K562 (cell line): ENCODE measurements around the gene ZBTB39. TPM values are rescaled to one million over a fixed set of nuclear protein-coding genes. Genes with fewer than 3 reads are reported as not detected.

Experiments
- BCLAF1 ChIP-seq, 2 experiments: fragments of 450-650 bp in 1 of 2; IDR thresholded peaks; 2 replicates each; pipeline ENCODE4 v1.6.1; 2011 to 2017; ENCODE audit warnings: low read depth in 2 of 2, antibody characterized with exemption in 1 of 2, borderline replicate concordance in 1 of 2, low read length in 1 of 2, mild to moderate bottlenecking in 1 of 2, mixed read lengths in 1 of 2; ENCODE audit not compliant: control insufficient read depth in 1 of 2
- HNRNPUL1 ChIP-seq: fragments of 200-400 bp; formaldehyde crosslinking; IDR thresholded peaks from 2 replicates; pipeline ENCODE4 v1.6.1; 2017; ENCODE audit warnings: low read length
- JUND ChIP-seq, 2 experiments: IDR thresholded peaks; 2 replicates in 1 of 2; 3 replicates in 1 of 2; pipeline ENCODE4 v1.6.1; 2011; ENCODE audit warnings: borderline replicate concordance in 2 of 2, low read depth in 2 of 2, low read length in 2 of 2, improper control_type of control experiment in 1 of 2, missing biosample characterization in 1 of 2, missing genetic modification characterization in 1 of 2, missing genetic modification reagents in 1 of 2
- KHSRP ChIP-seq: fragments of 450-650 bp; IDR thresholded peaks from 2 replicates; pipeline ENCODE4 v1.6.1; 2017
- MEF2D ChIP-seq: conservative IDR thresholded peaks from 2 replicates; pipeline ENCODE4 v1.6.1; 2016; ENCODE audit warnings: low read depth, missing genetic modification characterization, missing compliant biosample characterization
- MTF1 ChIP-seq: fragments of 250-450 bp; sonication (Bioruptor Pico); IDR thresholded peaks from 2 replicates; pipeline ENCODE4 v1.9.0; 2021; ENCODE audit warnings: moderate library complexity, mild to moderate bottlenecking, inconsistent platforms, borderline replicate concordance
- NKRF ChIP-seq: fragments of 450-650 bp; IDR thresholded peaks from 2 replicates; pipeline ENCODE4 v1.6.1; 2016; ENCODE audit warnings: borderline replicate concordance
- PURB ChIP-seq: sonication (generic); formaldehyde crosslinking; IDR thresholded peaks from 2 replicates; pipeline ENCODE4 v1.9.0; 2021; ENCODE audit warnings: low read depth, mild to moderate bottlenecking, missing genetic modification reagents
- RBM14 ChIP-seq: fragments of 200-400 bp; formaldehyde crosslinking; IDR thresholded peaks from 2 replicates; pipeline ENCODE4 v1.6.1; 2018; ENCODE audit warnings: low read depth, mild to moderate bottlenecking, low read length, moderate library complexity, borderline replicate concordance; ENCODE audit not compliant: insufficient read depth
- RBM17 ChIP-seq: fragments of 200-400 bp; formaldehyde crosslinking; IDR thresholded peaks from 2 replicates; pipeline ENCODE4 v1.6.1; 2017; ENCODE audit warnings: low read depth, mild to moderate bottlenecking, low read length, borderline replicate concordance
- ZNF143 ChIP-seq: sonication (generic); formaldehyde crosslinking; IDR thresholded peaks from 2 replicates; pipeline ENCODE4 v1.9.0; 2022; ENCODE audit warnings: mild to moderate bottlenecking, missing genetic modification reagents
- ZNF217 ChIP-seq: sonication (generic); formaldehyde crosslinking; IDR thresholded peaks from 2 replicates; pipeline ENCODE4 v1.8.0; 2022; ENCODE audit warnings: mild to moderate bottlenecking, missing genetic modification reagents
- ZNF586 ChIP-seq: fragments of 450-650 bp; formaldehyde crosslinking; conservative IDR thresholded peaks from 2 replicates; pipeline ENCODE4 v1.4.0; 2020; ENCODE audit warnings: mild to moderate bottlenecking, moderate library complexity
- polyA plus RNA-seq, 8 experiments: library from polyadenylated mRNA; depleted of rRNA in 4 of 8; stranded (reverse) in 5 of 8; unstranded in 3 of 8; fragments of >200 nt; fragmentation: Nextera tagmentation in 2 of 8; fragmentation: Illumina TruSeq in 1 of 8; extraction: Ambion mirVana in 2 of 8; extraction: Trizol in 1 of 8; gene quantifications; 2 replicates each; pipeline versions ENCODE4 v1.2.1 to v1.2.3, GENCODE V29; 2011 to 2014; ENCODE audit warnings: inconsistent platforms in 1 of 8, missing spikeins in 1 of 8
- total RNA-seq, 7 experiments: library from RNA; depleted of rRNA in 6 of 7; stranded (reverse); fragments of >200 nt in 6 of 7; fragmentation: Illumina TruSeq in 2 of 7; extraction: Trizol in 2 of 7; gene quantifications; 2 replicates each; pipeline versions ENCODE4 v1.2.1 to v1.2.3, GENCODE V29; 2011 to 2021; ENCODE audit warnings: low replicate concordance in 1 of 7

ZBTB39 gene
- total and polyA plus RNA-seq, 9 of the 15 experiments (the other 6 are each of a cell fraction or from before 2014, with no cell fraction given): 3.3 to 13.3 (median 8.6) TPM

GRCh38 chr12:57039016-57039798 lies 32.9 kb upstream of the ZBTB39 start (continued):
- no peak for TF ChIP-seq MEF2D (tag)
- TF ChIP-seq RBM17: no peak
- TF ChIP-seq PURB (CRISPR knock-in tag): no peak
- TF ChIP-seq JUND (IDR thresholded peaks at IDR 0.05; ENCODE audit: borderline replicate concordance, low read depth, low read length): 0 out of 2 replicates have a peak, but pooled peaks have one; percentile 10
- no peak for TF ChIP-seq JUND (tag; IDR thresholded peaks at IDR 0.05; ENCODE audit: borderline replicate concordance, low read depth, low read length)
- TF ChIP-seq KHSRP: no peak
- no peak for TF ChIP-seq ZNF217 (CRISPR knock-in tag)
- no peak for TF ChIP-seq BCLAF1 (IDR thresholded peaks at IDR 0.05; ENCODE audit: borderline replicate concordance in 1 of 2, control insufficient read depth in 1 of 2, low read depth in 2 of 2, low read length in 1 of 2)
- TF ChIP-seq ZNF143 (CRISPR knock-in tag): no peak
- TF ChIP-seq MTF1 (CRISPR knock-in tag): no peak
- no peak for TF ChIP-seq ZNF586
- no peak for TF ChIP-seq NKRF
- TF ChIP-seq RBM14: no peak
- TF ChIP-seq HNRNPUL1: no peak
